GM18868 (cell line): ENCODE data around the gene GGT1.
"Not testable (repeated sequence)": the region's sequence is repeated elsewhere in the genome, so short reads cannot be mapped to it uniquely, and the experiment has no call there.

ENCODE experiments used
- ATAC-seq: cut with Tn5 transposase; IDR thresholded peaks from one replicate; pipeline ENCODE4 v1.9.1; 2021; ENCODE audit warnings: mild to moderate bottlenecking, moderate library complexity; ENCODE audit not compliant: unreplicated experiment

Gene GGT1

GRCh38 chr22:24583221-24584165, 19.5 kb upstream of the GGT1 start:
- ATAC-seq = no peak

DNA sequence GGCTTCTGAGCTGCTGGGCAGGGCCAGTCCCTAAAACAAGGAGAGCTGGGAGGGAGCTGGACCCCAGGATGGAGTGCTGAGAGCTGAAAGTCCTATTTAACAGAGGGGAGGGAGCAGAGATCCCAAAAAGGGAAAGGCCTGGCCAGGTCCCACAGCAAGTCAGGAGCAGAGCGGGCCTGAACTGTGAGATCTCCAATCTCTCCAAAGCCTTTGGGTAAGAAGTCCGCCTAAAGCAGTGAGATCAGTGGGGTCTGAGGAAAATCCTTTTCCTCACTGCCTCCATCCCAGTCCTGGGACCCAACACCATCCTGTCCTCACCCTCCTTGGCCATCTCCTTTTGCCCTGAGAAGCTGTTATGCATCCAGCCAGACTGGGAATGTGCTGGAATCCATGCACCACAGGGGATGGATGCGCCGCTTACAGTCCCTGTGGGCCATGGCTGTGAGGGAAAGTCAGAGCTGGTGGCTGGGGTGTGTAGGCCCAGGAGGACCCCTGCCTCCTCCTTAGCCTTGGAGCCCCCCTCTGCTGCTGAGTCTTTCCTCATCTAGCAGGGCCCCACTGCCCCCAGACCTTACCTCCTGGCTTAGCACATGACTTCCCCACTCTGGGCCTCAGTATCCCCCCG, 18.7 kb upstream of the GGT1 start:
- ATAC-seq = no peak

- ATAC-seq = no peak
Observed at GRCh38 chr22:24584871-24585411, 18.1 kb upstream of the GGT1 start.

GRCh38 chr22:24585461-24585860, 17.5 kb upstream of the GGT1 start:
- ATAC-seq = no peak

DNA sequence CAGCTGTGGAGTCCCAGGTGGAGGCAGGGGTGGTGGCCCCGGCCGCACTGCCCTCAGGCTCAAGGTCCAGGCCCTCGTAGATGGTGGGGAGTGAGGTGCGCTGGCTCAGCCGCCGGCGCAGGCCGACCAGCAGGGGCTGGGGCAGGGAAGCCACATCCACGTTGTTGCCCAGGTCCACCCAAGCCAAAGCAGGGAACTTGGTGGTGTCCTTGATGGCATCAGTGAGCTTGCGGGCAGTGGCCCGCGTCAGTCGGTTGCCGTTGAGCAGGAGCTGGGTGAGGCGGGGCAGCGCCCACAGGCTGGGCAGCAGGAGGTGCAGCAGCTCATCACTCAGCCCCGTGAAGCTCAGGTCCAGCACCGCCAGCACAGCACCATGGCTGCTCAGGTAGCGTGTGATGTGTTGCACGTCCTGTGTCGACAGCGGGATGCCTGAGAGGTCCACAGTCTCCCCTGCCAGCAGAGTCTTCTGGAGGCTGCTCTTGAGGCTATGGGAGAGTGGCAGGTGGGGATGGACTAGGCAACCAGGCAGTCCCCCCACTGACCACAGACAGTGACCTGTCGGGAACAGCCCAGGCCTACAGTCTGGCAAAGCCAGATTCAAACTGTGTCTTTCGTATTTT, 17.0 kb upstream of the GGT1 start:
- no peak for ATAC-seq

- no peak for ATAC-seq
Observed at GRCh38 chr22:24587251-24587650, 15.7 kb upstream of the GGT1 start.

DNA sequence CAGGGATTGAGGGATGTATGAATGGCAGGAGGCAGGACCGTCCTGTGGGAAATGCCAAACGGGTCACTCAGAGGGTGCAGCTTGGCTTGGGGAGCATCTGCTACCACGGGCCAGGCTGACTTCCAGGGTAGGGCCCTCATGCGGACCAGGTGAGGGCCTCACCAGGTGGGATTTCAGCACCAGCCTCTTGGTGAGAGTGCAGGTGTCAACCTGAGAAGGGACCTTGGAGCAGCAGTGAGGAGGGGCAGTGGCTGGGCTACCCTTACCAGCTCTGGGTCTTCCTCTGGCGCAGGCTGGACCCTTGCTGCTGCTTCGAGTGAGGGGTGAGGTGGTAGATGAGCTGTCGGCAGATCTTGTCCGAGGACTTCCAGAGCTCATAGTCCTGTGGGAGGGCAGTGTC, 15.0 kb upstream of the GGT1 start:
- ATAC-seq = no peak

- ATAC-seq = no peak
Observed at GRCh38 chr22:24588381-24588756, 14.6 kb upstream of the GGT1 start.

DNA sequence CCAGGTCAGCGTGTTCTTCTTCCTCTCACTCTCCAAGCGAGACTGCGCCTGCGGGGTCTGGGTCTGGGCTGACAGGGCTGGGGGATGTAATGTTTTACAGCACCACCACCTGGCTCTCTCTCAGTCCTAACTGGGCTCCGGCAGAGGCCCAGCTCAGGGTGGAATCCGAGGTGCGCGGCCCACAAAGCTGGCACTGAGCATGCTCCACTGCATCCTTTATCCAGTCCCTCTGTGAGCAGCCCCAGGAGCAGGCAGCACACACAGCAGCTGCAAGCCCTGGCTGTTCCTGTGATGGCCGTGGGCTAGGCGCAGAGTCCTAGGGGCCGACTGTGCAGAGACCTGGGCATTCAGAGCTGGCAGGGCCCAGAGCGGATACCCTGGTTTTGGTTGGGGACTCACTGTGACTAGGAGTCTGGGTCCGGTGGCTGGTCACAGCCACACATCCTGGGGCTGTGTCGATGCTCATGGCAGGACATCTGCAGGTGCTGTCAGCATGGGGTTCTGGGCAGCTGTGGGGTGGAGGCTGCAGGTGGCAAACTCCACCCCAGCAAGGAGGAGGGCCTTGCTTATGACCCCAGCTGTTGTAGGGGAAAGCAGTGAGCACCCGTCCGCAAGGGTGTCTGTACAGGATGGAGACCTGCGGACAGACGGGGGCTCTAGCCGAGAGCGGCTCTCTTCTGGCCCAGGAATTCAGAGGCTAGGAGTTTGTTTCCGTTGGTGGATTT, 14.1 kb upstream of the GGT1 start:
- ATAC-seq = no peak

- no peak for ATAC-seq
Observed at GRCh38 chr22:24589518-24590030, 13.4 kb upstream of the GGT1 start.

GRCh38 chr22:24590596-24591173, 12.3 kb upstream of the GGT1 start:
- no peak for ATAC-seq

GRCh38 chr22:24591286-24591830, 11.6 kb upstream of the GGT1 start:
- ATAC-seq = no peak

- ATAC-seq = no peak
Observed at GRCh38 chr22:24592058-24592850, 10.7 kb upstream of the GGT1 start.

DNA sequence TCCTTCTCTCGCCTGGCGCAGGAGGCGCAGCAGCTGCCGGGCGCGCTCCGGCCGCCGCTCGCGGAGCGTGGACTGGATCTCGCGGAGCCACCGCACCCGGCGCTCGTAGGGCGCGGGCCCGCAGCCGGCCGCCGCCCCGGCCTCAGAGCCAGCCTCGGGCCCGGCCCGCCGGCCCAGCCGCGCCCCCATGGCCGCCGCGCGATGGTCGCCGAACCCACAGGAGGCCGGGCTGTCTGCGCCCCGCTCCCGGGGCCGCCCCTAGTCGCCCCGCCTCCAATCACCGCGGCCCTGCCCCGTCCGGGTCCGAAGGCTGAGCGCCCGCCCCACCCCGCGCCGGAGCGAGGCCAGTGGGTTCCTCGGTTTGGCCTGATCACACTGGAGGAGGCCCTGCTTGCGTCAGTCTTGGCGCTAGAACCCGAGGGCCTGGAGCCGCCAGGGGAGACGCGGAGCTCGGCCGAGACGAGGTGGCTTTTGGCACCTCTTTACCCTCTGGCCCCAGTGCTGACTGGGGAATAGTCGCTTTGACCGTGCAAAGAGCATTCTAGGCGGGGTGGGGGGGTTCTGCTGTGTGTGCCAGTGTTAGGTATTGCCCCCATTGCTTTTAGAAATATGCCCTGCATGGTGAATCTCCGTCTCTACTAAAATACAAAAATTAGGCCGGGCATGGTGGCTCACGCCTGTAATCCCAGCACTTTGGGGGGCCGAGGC, 10.0 kb upstream of the GGT1 start, which contains the start of gene LRRC75B:
Gene LRRC75B (minus strand): TSS at position 223 of the 708 bp plus-strand sequence. CDS start 34 bp downstream, at position 189.
- ATAC-seq = no peak

DNA sequence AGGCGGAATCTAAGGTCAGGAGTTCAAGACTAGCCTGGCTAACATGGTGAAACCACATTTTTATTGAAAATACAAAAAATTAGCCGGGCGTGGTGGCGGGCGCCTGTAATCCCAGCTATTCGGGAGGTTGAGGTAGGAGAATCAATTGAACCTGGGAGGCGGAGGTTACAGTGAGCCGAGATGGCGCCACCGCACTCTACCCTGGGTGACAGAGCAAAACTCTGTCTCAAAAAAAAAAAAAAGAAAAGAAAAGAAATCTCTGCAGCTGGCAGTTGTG, 9.5 kb upstream of the GGT1 start:
- not testable (repeated sequence) for ATAC-seq

- no peak for ATAC-seq
Observed at GRCh38 chr22:24593836-24594568, 9.0 kb upstream of the GGT1 start.

DNA sequence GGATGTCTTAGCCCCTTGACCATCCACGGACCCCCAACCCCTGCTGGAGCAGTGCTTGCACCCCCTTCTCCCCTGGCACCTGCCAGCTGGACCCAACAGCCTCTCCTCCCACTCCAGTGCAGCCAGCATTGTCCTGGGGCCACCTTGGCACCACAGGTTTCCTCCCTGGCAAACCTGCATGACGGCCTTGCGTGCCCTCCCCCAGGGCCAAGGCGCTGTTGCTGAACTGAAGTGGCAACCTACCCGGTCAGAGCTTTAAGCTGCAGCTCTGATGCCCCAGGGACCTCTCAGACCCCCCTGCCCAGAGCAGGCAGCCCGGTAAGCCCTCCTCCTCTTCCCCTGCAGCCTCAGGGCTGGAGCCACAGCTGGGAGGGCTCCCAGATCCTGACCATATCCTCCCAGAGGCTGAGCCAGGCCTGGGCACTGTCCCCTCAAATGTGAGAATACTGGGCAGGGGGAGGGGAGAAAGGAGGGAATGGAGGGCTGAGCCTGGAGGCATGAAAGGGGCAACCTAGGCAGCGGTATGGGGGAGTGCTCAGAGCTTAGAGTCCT, 8.3 kb upstream of the GGT1 start:
- ATAC-seq = no peak

GRCh38 chr22:24595228-24595627, 7.8 kb upstream of the GGT1 start:
- ATAC-seq = no peak
